HUES6 (cell line): ENCODE data around the gene STARD13.

Experiments
- H3K27ac ChIP-seq: 2 replicates; pipeline ENCODE4 v1.7.0; 2013; ENCODE audit warnings: low read depth, mild to moderate bottlenecking, low read length, inconsistent platforms
- H3K27me3 ChIP-seq: 2 replicates; pipeline ENCODE4 v1.6.1; 2013; ENCODE audit warnings: low read length; ENCODE audit not compliant: control insufficient read depth, insufficient read depth
- H3K36me3 ChIP-seq: 2 replicates; pipeline ENCODE4 v1.6.1; 2013; ENCODE audit warnings: low read length; ENCODE audit not compliant: control insufficient read depth, insufficient read depth
- H3K4me1 ChIP-seq: 2 replicates; pipeline ENCODE4 v1.6.1; 2013; ENCODE audit warnings: low read length; ENCODE audit not compliant: control insufficient read depth, insufficient read depth
- H3K4me3 ChIP-seq: 2 replicates; pipeline ENCODE4 v1.5.1; 2013; ENCODE audit warnings: low read depth, low read length
- H3K9ac ChIP-seq: one replicate; pipeline ENCODE4 v1.6.1; 2013; ENCODE audit warnings: mild to moderate bottlenecking, low read length
- H3K9me3 ChIP-seq: 2 replicates; pipeline ENCODE4 v1.6.1; 2013; ENCODE audit warnings: low read depth, low read length; ENCODE audit not compliant: control insufficient read depth, insufficient read depth

STARD13 gene

DNA sequence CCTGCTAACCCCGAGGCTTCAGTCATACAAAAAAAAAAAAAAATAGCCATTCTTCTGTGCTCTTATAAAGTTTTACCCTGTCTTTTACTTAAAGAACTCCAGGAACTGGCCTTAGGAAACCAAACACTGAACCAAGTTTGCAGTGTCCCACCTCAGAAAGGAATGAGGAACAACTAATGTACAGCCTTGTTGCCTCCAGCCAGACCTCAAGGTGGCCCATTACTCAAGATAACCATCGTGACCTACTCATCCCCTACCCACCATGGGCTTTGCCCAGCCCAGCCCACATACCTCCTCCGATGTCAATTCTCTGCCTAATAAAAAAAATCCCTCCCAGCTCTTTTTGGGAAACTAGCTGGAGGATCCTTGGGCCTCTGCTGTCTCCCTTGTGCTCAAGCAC, 133.2 kb downstream of the STARD13 start:
- Histone ChIP-seq H3K9me3 (no peaks in the 10 kb centered on the region), H3K4me1 (peaks cover 3% of the 10 kb centered on the region; the same call in 1 of the 2 replicates), H3K4me3 (no peak overlapping the region), H3K27ac (no peak overlapping the region), H3K9ac (no peak overlapping the region), H3K36me3 (no peaks in the 10 kb centered on the region), H3K27me3 (no peaks in the 10 kb centered on the region)

DNA sequence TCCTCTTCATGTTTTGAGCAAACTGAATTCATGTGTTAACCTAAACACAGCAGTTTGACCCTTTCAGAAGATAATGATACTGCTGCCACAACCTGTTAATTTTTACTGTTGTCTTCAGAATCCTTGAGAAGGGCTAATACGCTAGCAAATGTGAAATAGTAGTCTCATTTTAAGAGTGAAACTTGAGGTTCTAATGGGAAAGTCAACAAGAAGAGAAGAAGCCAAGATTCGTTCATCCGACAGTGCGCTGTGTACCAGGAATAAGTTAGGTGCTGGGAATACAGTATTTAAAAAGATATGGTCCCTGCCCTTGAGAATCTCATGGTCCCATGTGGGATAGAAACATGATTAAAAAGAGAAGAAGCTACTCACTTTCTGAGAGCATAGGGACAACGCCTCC, 134.9 kb downstream of the STARD13 start:
- Histone ChIP-seq H3K9me3 (no peaks in the 10 kb centered on the region), H3K27ac (no peak overlapping the region), H3K27me3 (no peaks in the 10 kb centered on the region), H3K4me3 (no peak overlapping the region), H3K9ac (no peak overlapping the region), H3K36me3 (no peaks in the 10 kb centered on the region), H3K4me1 (peaks cover 3% of the 10 kb centered on the region; the same call in 1 of the 2 replicates)

DNA sequence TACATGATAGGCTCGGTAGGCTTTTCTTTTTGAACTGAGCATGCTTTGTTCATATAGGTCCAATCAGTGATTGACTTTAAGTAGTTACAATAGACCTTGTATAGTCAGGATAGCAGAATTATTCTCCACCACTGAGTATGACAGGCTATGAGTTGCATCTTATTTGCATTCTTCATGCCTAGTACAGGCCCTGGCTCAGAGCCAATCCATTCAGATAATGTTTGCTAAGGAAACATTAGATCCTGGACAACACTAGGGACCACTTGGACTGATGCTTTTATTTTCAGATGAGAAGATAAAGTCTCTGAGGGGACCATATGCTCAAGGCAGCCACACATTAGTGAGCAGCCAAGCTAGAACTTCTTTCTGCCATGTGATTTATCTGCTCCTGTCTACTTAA, 135.4 kb downstream of the STARD13 start:
- Histone ChIP-seq H3K36me3 (no peaks in the 10 kb centered on the region), H3K9ac (no peak overlapping the region), H3K27me3 (no peaks in the 10 kb centered on the region), H3K9me3 (no peaks in the 10 kb centered on the region), H3K4me1 (peaks cover 3% of the 10 kb centered on the region; the same call in 1 of the 2 replicates), H3K27ac (no peak overlapping the region), H3K4me3 (no peak overlapping the region)

DNA sequence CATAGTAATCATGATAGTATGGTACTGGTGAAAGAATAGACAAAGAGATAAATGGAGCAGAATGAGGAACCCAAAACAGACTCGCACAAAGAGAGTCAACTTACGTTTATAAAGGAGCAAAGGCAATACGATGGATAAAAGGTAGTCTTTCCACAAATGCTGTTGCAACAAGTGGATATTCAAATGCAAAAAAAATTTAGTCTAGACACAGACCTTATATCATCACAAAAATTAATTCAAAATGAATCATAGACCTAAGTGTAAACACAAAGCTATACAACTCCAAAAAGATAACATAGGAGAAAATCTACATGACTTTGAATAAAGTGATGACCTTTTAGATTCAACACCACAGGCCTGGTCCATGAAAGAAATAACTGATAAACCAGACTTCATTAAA, 137.7 kb downstream of the STARD13 start:
- H3K9me3 ChIP-seq = no peaks in the 10 kb centered on the region; the same call in 1 of the 2 replicates
- H3K27me3 ChIP-seq = no peaks in the 10 kb centered on the region
- no peaks in the 10 kb centered on the region for H3K4me1 ChIP-seq
- H3K9ac ChIP-seq = no peak overlapping the region
- H3K36me3 ChIP-seq = no peaks in the 10 kb centered on the region
- H3K27ac ChIP-seq = no peak overlapping the region
- H3K4me3 ChIP-seq = no peak overlapping the region

DNA sequence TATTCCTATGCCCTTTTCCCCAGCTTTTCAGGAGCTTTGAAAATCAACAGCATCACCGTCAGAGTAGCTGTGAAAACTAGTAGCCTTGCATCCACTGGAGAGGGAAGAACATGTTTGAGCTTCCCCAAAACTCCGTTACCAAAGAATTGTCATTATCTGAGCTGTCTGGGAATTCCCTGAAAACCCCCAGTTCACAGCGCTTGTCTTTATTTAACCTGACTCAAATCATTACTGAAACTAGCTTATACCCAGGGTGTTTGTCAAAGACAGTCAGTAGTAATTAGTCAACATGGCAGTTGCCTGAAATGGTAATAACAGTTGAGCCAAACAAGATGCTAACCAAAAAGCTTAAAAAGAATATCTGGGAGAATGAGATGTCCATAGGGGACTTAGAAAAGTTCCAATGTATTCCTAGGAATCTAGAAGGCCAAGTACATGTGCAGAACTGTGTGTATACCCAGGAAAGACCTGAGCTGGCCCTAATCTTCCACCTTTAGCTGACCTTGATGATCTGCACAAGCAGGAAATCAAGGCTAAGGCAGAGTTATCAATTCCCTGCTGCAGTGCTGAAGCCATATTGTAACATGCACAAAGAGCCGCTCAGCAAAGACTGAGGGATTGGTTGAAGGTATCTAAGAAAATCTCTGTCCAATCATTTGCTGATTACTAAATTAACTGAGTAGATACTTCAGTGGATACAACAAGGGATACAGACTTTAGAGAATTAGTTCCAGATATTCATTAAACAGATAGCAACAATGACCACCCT, 138.5 kb downstream of the STARD13 start:
- no peaks in the 10 kb centered on the region for H3K4me1 ChIP-seq
- no peaks in the 10 kb centered on the region for H3K36me3 ChIP-seq
- no peak overlapping the region for H3K9ac ChIP-seq
- no peaks in the 10 kb centered on the region for H3K27me3 ChIP-seq
- no peak overlapping the region for H3K4me3 ChIP-seq
- H3K9me3 ChIP-seq = no peaks in the 10 kb centered on the region; the same call in 1 of the 2 replicates
- H3K27ac ChIP-seq = no peak overlapping the region

DNA sequence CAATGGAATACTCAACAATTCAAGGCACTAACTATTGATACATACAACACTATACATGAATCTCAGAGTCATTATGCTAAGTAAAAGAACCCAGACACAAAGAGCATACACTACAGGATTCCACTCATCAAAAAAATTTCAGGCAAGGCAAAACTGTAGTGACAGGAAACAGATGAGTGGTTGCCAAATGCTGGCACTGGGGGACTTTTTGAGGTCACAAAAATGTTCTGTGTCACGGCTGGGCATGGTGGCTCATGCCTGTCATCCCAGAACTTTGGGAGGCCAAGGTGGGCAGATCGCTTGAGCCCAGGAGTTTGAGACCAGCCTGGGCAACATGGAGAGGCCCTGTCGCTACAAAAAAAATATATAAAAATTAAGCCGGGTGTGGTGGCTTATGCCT, 139.9 kb downstream of the STARD13 start:
- Histone ChIP-seq H3K4me1 (no peaks in the 10 kb centered on the region), H3K9me3 (no peaks in the 10 kb centered on the region; the same call in 1 of the 2 replicates), H3K36me3 (no peaks in the 10 kb centered on the region), H3K27me3 (no peaks in the 10 kb centered on the region), H3K27ac (no peak overlapping the region), H3K4me3 (no peak overlapping the region), H3K9ac (no peak overlapping the region)

DNA sequence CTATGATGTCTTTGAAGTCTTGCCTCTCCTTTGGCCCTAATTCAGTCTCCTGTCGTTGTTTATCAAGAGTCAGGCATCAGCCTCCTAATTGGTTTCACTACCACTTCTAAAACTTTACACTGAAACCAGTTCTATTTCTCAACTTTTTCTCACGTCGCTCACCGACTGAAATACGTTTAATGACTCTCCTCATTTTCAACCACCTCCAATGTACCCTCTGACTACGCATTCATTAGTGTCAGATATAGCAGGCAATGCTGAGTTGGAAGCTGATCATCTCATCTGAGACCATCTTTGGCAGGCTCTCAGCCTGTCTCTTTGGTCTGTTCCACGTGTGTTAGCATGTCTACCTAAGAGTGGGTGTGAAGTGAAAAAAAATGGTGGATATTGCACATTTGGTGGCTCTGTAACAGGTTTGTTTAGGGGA, 141.2 kb downstream of the STARD13 start:
- Histone ChIP-seq H3K4me1 (no peaks in the 10 kb centered on the region), H3K36me3 (no peaks in the 10 kb centered on the region), H3K27ac (no peak overlapping the region)

DNA sequence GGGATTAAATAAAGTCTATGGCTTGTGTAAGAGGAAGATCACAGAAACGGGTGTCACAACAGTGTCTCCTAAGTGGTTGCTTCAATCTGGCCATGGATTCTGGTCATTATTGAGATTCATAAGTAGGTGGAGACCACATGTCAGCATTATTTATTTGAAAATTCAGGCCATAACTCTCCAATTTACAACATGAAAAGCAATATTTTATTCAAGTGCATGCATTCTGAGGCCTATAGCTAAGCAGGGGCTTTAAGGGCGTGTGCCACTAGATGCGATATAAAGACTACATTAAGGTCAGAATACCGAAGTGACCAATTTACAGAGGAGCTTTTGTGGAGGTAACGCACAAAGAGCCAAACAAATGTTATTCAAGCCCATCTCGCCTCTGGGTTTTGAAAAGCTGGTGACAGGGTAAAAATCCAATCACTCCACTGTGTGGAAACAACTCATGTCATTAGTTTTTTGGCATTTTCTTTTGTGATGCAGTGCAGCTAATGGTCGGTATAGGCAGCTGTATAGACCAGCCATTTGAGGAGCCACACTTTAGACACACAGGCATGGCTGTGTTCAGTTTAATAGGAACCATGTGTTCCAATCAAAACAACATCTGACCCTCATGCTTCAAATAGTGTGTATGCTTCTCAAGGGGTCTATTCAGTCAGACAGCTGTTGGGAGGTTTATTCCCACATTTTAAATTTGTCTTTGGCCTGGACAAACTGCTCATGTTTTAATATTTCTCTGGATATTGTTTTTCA, 145.6 kb downstream of the STARD13 start:
- Histone ChIP-seq H3K4me3 (no peak overlapping the region), H3K27me3 (no peaks in the 10 kb centered on the region), H3K9ac (no peak overlapping the region), H3K27ac (no peak overlapping the region), H3K9me3 (peaks cover 6% of the 10 kb centered on the region; the same call in 1 of the 2 replicates), H3K4me1 (no peaks in the 10 kb centered on the region), H3K36me3 (no peaks in the 10 kb centered on the region)

More for the DNA sequence above, 141.2 kb downstream of the STARD13 start:
- Histone ChIP-seq H3K9ac (no peak overlapping the region), H3K4me3 (no peak overlapping the region), H3K9me3 (no peaks in the 10 kb centered on the region; the same call in 1 of the 2 replicates), H3K27me3 (no peaks in the 10 kb centered on the region)

DNA sequence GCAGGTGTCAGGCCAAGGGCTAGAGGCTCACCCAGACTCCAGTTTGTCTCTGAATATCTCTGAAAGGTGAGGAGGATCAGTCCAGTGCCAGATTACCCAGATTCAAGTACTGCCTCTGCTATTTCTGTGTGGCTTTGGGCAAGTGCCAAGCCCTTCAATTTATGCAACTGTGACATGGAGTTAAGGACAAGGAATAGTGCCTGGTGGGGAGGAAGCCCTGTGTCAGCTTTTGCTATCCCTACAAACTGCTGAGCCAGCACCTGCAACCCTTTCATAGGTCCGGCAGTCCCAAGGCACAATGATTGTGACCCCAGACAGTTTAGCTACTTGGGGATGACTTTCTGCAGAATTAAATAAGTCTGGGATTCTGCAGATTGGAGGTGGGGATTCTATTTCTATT, 146.4 kb downstream of the STARD13 start:
- no peak overlapping the region for H3K27ac ChIP-seq
- H3K4me1 ChIP-seq = no peaks in the 10 kb centered on the region
- H3K9me3 ChIP-seq = peaks cover 6% of the 10 kb centered on the region; the same call in 1 of the 2 replicates
- H3K27me3 ChIP-seq = no peaks in the 10 kb centered on the region
- H3K4me3 ChIP-seq = no peak overlapping the region
- H3K36me3 ChIP-seq = no peaks in the 10 kb centered on the region
- H3K9ac ChIP-seq = no peak overlapping the region

DNA sequence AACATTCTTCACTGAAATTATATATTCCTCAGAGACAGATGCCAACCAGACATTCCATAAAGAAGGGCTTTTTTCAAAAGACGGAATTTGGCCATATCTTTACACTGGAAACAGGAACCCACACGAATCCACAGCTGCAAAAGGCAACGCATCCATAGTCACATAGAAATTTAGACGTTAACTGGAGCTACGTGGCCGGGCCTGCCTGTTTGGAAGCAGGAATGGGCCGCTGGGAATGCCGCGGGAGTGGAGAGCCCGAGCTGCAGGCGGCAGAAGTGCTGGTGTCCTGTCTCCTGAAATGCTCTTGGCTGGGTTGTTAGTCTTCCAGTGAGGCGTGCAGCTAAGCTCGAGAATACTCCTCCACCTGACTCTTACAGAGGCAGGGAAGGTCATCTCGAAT, 147.1 kb downstream of the STARD13 start:
- no peak overlapping the region for H3K4me3 ChIP-seq
- H3K9me3 ChIP-seq = peaks cover 6% of the 10 kb centered on the region; the same call in 1 of the 2 replicates
- no peak overlapping the region for H3K9ac ChIP-seq
- no peaks in the 10 kb centered on the region for H3K27me3 ChIP-seq
- no peaks in the 10 kb centered on the region for H3K4me1 ChIP-seq
- H3K36me3 ChIP-seq = no peaks in the 10 kb centered on the region
- H3K27ac ChIP-seq = no peak overlapping the region

DNA sequence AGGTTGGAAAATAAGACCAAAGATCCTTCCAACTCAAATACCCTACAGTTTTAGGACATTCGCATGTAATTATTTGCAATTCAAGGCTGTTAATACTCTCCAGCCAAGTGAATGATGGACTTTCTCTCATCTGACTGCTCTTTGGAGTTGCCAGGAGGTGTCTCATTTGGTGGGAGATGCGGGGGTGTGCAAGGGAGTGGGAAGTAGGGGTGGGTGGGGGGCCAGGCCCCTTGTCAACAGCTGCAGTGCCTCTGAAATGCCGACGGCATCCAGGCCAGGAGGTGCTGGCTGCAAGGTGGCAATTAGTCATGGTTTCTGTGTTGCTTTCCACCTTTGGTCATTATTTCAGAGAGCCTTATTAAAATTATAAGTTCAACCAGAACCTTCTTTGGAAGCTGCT, 147.8 kb downstream of the STARD13 start:
- Histone ChIP-seq H3K4me3 (no peak overlapping the region), H3K9ac (no peak overlapping the region), H3K36me3 (no peaks in the 10 kb centered on the region), H3K9me3 (peaks cover 6% of the 10 kb centered on the region; the same call in 1 of the 2 replicates), H3K4me1 (no peaks in the 10 kb centered on the region), H3K27me3 (no peaks in the 10 kb centered on the region), H3K27ac (no peak overlapping the region)
